Mammary epithelial cell (primary cell): ENCODE data around the gene ISCU.

Experiments
- CTCF ChIP-seq, 2 donors: IDR thresholded peaks in 1 of 2; conservative IDR thresholded peaks in 1 of 2; 2 replicates each; pipeline ENCODE4 v1.5.1; 2011 to 2012; ENCODE audit warnings: inconsistent platforms in 2 of 2, low read length in 2 of 2, mild to moderate bottlenecking in 2 of 2, control low read depth in 1 of 2, low read depth in 1 of 2; ENCODE audit not compliant: insufficient read depth in 1 of 2; ENCODE audit errors: extremely low read depth in 1 of 2
- EZH2 ChIP-seq: IDR thresholded peaks from 2 replicates; pipeline ENCODE4 v1.6.1; 2012; ENCODE audit warnings: low read length, inconsistent platforms, borderline replicate concordance

GRCh38 chr12:108582978-108583770 is 20.8 kb downstream of the ISCU start:
- TF ChIP-seq CTCF (conservative IDR thresholded peaks at IDR 0.05 in 1 of 2, IDR thresholded peaks at IDR 0.05 in 1 of 2; ENCODE audit: extremely low read depth in 1 of 2, insufficient read depth in 1 of 2, low read depth in 1 of 2, low read length in 2 of 2), result no peak
- TF ChIP-seq EZH2, result no peak
